AG10803 (cell line): ENCODE data around the gene BORCS8.

Experiments
- DNase-seq: peaks from one replicate; pipeline ENCODE4 v3.0.0; 2010; ENCODE audit warnings: low read depth
- H3K4me3 ChIP-seq: 2 replicates; pipeline ENCODE4 v1.5.1; 2011; ENCODE audit warnings: mild to moderate bottlenecking, low read length, control low read depth
- TF ChIP-seq, protein P1 (sequence below): conservative IDR thresholded peaks from 2 replicates; pipeline ENCODE4 v1.5.1; 2011; ENCODE audit warnings: mild to moderate bottlenecking, low read length, control low read depth, inconsistent platforms

BORCS8 gene

GRCh38 chr19:19131989-19132388 is 60.0 kb downstream of the BORCS8 start:
- TF ChIP-seq, protein P1, sequence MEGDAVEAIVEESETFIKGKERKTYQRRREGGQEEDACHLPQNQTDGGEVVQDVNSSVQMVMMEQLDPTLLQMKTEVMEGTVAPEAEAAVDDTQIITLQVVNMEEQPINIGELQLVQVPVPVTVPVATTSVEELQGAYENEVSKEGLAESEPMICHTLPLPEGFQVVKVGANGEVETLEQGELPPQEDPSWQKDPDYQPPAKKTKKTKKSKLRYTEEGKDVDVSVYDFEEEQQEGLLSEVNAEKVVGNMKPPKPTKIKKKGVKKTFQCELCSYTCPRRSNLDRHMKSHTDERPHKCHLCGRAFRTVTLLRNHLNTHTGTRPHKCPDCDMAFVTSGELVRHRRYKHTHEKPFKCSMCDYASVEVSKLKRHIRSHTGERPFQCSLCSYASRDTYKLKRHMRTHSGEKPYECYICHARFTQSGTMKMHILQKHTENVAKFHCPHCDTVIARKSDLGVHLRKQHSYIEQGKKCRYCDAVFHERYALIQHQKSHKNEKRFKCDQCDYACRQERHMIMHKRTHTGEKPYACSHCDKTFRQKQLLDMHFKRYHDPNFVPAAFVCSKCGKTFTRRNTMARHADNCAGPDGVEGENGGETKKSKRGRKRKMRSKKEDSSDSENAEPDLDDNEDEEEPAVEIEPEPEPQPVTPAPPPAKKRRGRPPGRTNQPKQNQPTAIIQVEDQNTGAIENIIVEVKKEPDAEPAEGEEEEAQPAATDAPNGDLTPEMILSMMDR: no peak
- no peak overlapping the region for H3K4me3 ChIP-seq
- DNase-seq: no peak
